Stimulated activated naive CD8-positive, alpha-beta T cell treated with anti-CD3 and anti-CD28 coated beads, Interleukin-15, amount 100 ng/mL, for 72 hours (primary cell): ENCODE data around the gene PRDM2.

ENCODE experiments used
- ATAC-seq: fragments of 150-1000 bp; cut with Tn5 transposase; 2 replicates; pipeline ENCODE4 v1.10.0; 2021; ENCODE audit warnings: mild to moderate bottlenecking, moderate library complexity
- DNase-seq, 2 donors: peaks; one replicate each; pipeline ENCODE4 v3.0.0; 2021 to 2022
- H3K27ac Mint-ChIP-seq, 2 donors: one replicate each; pipeline ENCODE4 v1.8.0; 2022; ENCODE audit warnings: mild to moderate bottlenecking in 2 of 2, mixed read lengths in 2 of 2, moderate library complexity in 2 of 2
- H3K27me3 Mint-ChIP-seq: one replicate; pipeline ENCODE4 v1.8.0; 2022; ENCODE audit warnings: mixed read lengths
- H3K4me1 Mint-ChIP-seq: one replicate; pipeline ENCODE4 v1.8.0; 2022; ENCODE audit warnings: mild to moderate bottlenecking, mixed read lengths
- H3K4me3 Mint-ChIP-seq, 2 donors: one replicate each; pipeline ENCODE4 v1.8.0; 2022; ENCODE audit warnings: mild to moderate bottlenecking in 2 of 2, mixed read lengths in 2 of 2, moderate library complexity in 1 of 2
- H3K9me3 Mint-ChIP-seq, 2 donors: one replicate each; pipeline ENCODE4 v1.8.0; 2022; ENCODE audit warnings: mixed read lengths in 2 of 2

PRDM2 gene

GRCh38 chr1:13761883-13762282, 61.9 kb downstream of the PRDM2 start:
- Mint-ChIP-seq H3K27me3 (no peaks in the 10 kb centered on the region), H3K9me3 (no peaks in the 10 kb centered on the region), H3K4me1 (peaks cover 81% of the 10 kb centered on the region), H3K27ac (no peak overlapping the region), H3K4me3 (no peak overlapping the region)
- DNase-seq, result no peak
- ATAC-seq, result no peak

GRCh38 chr1:13762642-13763041, 62.7 kb downstream of the PRDM2 start:
- H3K27me3 Mint-ChIP-seq, result no peaks in the 10 kb centered on the region
- peaks cover 73% of the 10 kb centered on the region for H3K4me1 Mint-ChIP-seq
- ATAC-seq (no peak), DNase-seq (no peak)
- peak overlapping the region in 1 of 2 donors; percentile 71 for H3K27ac Mint-ChIP-seq
- H3K4me3 Mint-ChIP-seq, result peak overlapping the region in 1 of 2 donors; percentile 21
- H3K9me3 Mint-ChIP-seq, result no peaks in the 10 kb centered on the region

- DNase-seq, result no peak
- Mint-ChIP-seq H3K4me1 (peaks cover 73% of the 10 kb centered on the region), H3K27me3 (no peaks in the 10 kb centered on the region), H3K27ac (no peak overlapping the region), H3K4me3 (no peak overlapping the region), H3K9me3 (no peaks in the 10 kb centered on the region)
- no peak for ATAC-seq
Observed at GRCh38 chr1:13763222-13763621, 63.2 kb downstream of the PRDM2 start.

GRCh38 chr1:13763991-13764390, 64.0 kb downstream of the PRDM2 start:
- Mint-ChIP-seq H3K4me3 (no peak overlapping the region), H3K27ac (peak overlapping the region in 1 of 2 donors; percentile 69), H3K4me1 (peaks cover 77% of the 10 kb centered on the region), H3K9me3 (no peaks in the 10 kb centered on the region), H3K27me3 (no peaks in the 10 kb centered on the region)
- DNase-seq (no peak), ATAC-seq (no peak)

GRCh38 chr1:13764588-13765332, 64.8 kb downstream of the PRDM2 start:
- no peak for ATAC-seq

GRCh38 chr1:13766592-13767564, 66.9 kb downstream of the PRDM2 start:
- H3K9me3 Mint-ChIP-seq, result no peaks in the 10 kb centered on the region
- H3K4me1 Mint-ChIP-seq, result peaks cover 64% of the 10 kb centered on the region
- no peak for DNase-seq
- H3K27ac Mint-ChIP-seq, result peak overlapping the region in 1 of 2 donors; percentile 79
- no peaks in the 10 kb centered on the region for H3K27me3 Mint-ChIP-seq
- ATAC-seq, result peak; percentile 69
- H3K4me3 Mint-ChIP-seq, result no peak overlapping the region

More at GRCh38 chr1:13764588-13765332, 64.8 kb downstream of the PRDM2 start:
- H3K27me3 Mint-ChIP-seq, result no peaks in the 10 kb centered on the region
- no peaks in the 10 kb centered on the region for H3K9me3 Mint-ChIP-seq
- H3K4me3 Mint-ChIP-seq, result no peak overlapping the region
- H3K27ac Mint-ChIP-seq, result peak overlapping the region in 1 of 2 donors; percentile 19
- peaks cover 77% of the 10 kb centered on the region for H3K4me1 Mint-ChIP-seq
- no peak for DNase-seq

- Mint-ChIP-seq H3K27me3 (no peaks in the 10 kb centered on the region), H3K4me3 (no peak overlapping the region), H3K4me1 (peaks cover 44% of the 10 kb centered on the region), H3K27ac (peak overlapping the region in 1 of 2 donors; percentile 29), H3K9me3 (no peaks in the 10 kb centered on the region)
- ATAC-seq (no peak), DNase-seq (no peak)
Observed at GRCh38 chr1:13769212-13769611, 69.2 kb downstream of the PRDM2 start.

- no peak for DNase-seq
- Mint-ChIP-seq H3K4me3 (no peak overlapping the region), H3K27me3 (no peaks in the 10 kb centered on the region), H3K27ac (peak overlapping the region in 1 of 2 donors; percentile 29), H3K9me3 (no peaks in the 10 kb centered on the region), H3K4me1 (peaks cover 38% of the 10 kb centered on the region)
- no peak for ATAC-seq
Observed at GRCh38 chr1:13769830-13770229, 69.8 kb downstream of the PRDM2 start.

GRCh38 chr1:13770743-13771142, 70.8 kb downstream of the PRDM2 start:
- DNase-seq (no peak), ATAC-seq (no peak)
- no peaks in the 10 kb centered on the region for H3K27me3 Mint-ChIP-seq
- no peaks in the 10 kb centered on the region for H3K9me3 Mint-ChIP-seq
- H3K4me1 Mint-ChIP-seq, result peaks cover 30% of the 10 kb centered on the region
- H3K4me3 Mint-ChIP-seq, result no peak overlapping the region
- no peak overlapping the region for H3K27ac Mint-ChIP-seq

- Mint-ChIP-seq H3K4me3 (no peak overlapping the region), H3K9me3 (no peaks in the 10 kb centered on the region), H3K4me1 (peaks cover 21% of the 10 kb centered on the region), H3K27me3 (no peaks in the 10 kb centered on the region), H3K27ac (no peak overlapping the region)
- ATAC-seq, result no peak
- no peak for DNase-seq
Observed at GRCh38 chr1:13771745-13772144, 71.8 kb downstream of the PRDM2 start.

- no peak overlapping the region for H3K27ac Mint-ChIP-seq
- ATAC-seq, result no peak
- no peak for DNase-seq
- no peaks in the 10 kb centered on the region for H3K27me3 Mint-ChIP-seq
- H3K9me3 Mint-ChIP-seq, result no peaks in the 10 kb centered on the region
- H3K4me3 Mint-ChIP-seq, result no peak overlapping the region
- H3K4me1 Mint-ChIP-seq, result peaks cover 21% of the 10 kb centered on the region
Observed at GRCh38 chr1:13772271-13772670, 72.3 kb downstream of the PRDM2 start.

- H3K4me1 Mint-ChIP-seq, result peaks cover 20% of the 10 kb centered on the region
Observed at GRCh38 chr1:13774121-13774520, 74.1 kb downstream of the PRDM2 start.

GRCh38 chr1:13775459-13775858, 75.5 kb downstream of the PRDM2 start:
- ATAC-seq, result no peak
- Mint-ChIP-seq H3K27ac (no peak overlapping the region), H3K4me3 (no peak overlapping the region), H3K27me3 (no peaks in the 10 kb centered on the region), H3K4me1 (peaks cover 12% of the 10 kb centered on the region), H3K9me3 (no peaks in the 10 kb centered on the region)
- DNase-seq, result no peak

More at GRCh38 chr1:13774121-13774520, 74.1 kb downstream of the PRDM2 start:
- Mint-ChIP-seq H3K4me3 (no peak overlapping the region), H3K27me3 (no peaks in the 10 kb centered on the region), H3K27ac (no peak overlapping the region), H3K9me3 (no peaks in the 10 kb centered on the region)
- no peak for DNase-seq
- no peak for ATAC-seq

- H3K4me3 Mint-ChIP-seq, result no peak overlapping the region
- ATAC-seq (no peak), DNase-seq (no peak)
- H3K27ac Mint-ChIP-seq, result no peak overlapping the region
- H3K4me1 Mint-ChIP-seq, result peaks cover 17% of the 10 kb centered on the region
- H3K9me3 Mint-ChIP-seq, result no peaks in the 10 kb centered on the region
- no peaks in the 10 kb centered on the region for H3K27me3 Mint-ChIP-seq
Observed at GRCh38 chr1:13775916-13776315, 75.9 kb downstream of the PRDM2 start.

- DNase-seq (no peak), ATAC-seq (no peak)
- no peak overlapping the region for H3K4me3 Mint-ChIP-seq
- H3K27ac Mint-ChIP-seq, result peak overlapping the region; percentile 79 to 80
- no peaks in the 10 kb centered on the region for H3K27me3 Mint-ChIP-seq
- no peaks in the 10 kb centered on the region for H3K9me3 Mint-ChIP-seq
- peaks cover 34% of the 10 kb centered on the region for H3K4me1 Mint-ChIP-seq
Observed at GRCh38 chr1:13778431-13778830, 78.4 kb downstream of the PRDM2 start.

- DNase-seq (no peak), ATAC-seq (no peak)
- Mint-ChIP-seq H3K4me3 (no peak overlapping the region), H3K27ac (no peak overlapping the region), H3K9me3 (no peaks in the 10 kb centered on the region), H3K27me3 (no peaks in the 10 kb centered on the region), H3K4me1 (peaks cover 36% of the 10 kb centered on the region)
Observed at GRCh38 chr1:13779930-13780329, 79.9 kb downstream of the PRDM2 start.
